H9 (cell line): ENCODE data around the gene MED7. TPM values are rescaled to one million over a fixed set of nuclear protein-coding genes. Genes with fewer than 3 reads are reported as not detected.

ENCODE experiments used
- DNase-seq: peaks from one replicate; pipeline ENCODE4 v3.0.0-alpha.2; 2017
- H2AFZ ChIP-seq: one replicate; pipeline ENCODE4 v1.6.1; 2013; ENCODE audit warnings: mild to moderate bottlenecking, low read length, control low read depth, moderate library complexity
- H2AK5ac ChIP-seq: 2 replicates; pipeline ENCODE4 v1.6.1; 2013; ENCODE audit warnings: low read length, control low read depth, mixed read lengths; ENCODE audit not compliant: insufficient read length
- H2BK120ac ChIP-seq: one replicate; pipeline ENCODE4 v1.6.1; 2013; ENCODE audit warnings: low read depth, mild to moderate bottlenecking, low read length, control low read depth, inconsistent platforms; ENCODE audit not compliant: poor library complexity, severe bottlenecking
- H2BK12ac ChIP-seq: 2 replicates; pipeline ENCODE4 v1.6.1; 2013; ENCODE audit warnings: low read length, control low read depth, mixed read lengths, low read depth; ENCODE audit not compliant: insufficient read length
- H2BK15ac ChIP-seq: 2 replicates; pipeline ENCODE4 v1.6.1; 2013; ENCODE audit warnings: low read depth, low read length, control low read depth
- H2BK20ac ChIP-seq: one replicate; pipeline ENCODE4 v1.6.1; 2013; ENCODE audit warnings: low read depth, mild to moderate bottlenecking, low read length, control low read depth, inconsistent platforms; ENCODE audit not compliant: poor library complexity, severe bottlenecking
- H2BK5ac ChIP-seq: 2 replicates; pipeline ENCODE4 v1.6.1; 2013; ENCODE audit warnings: low read length, control low read depth, mixed read lengths; ENCODE audit not compliant: insufficient read length
- H3K14ac ChIP-seq: 2 replicates; pipeline ENCODE4 v1.6.1; 2013; ENCODE audit warnings: low read length, control low read depth; ENCODE audit not compliant: insufficient read depth
- H3K18ac ChIP-seq: 2 replicates; pipeline ENCODE4 v1.6.1; 2013; ENCODE audit warnings: low read depth, mild to moderate bottlenecking, mixed read lengths, low read length, control low read depth; ENCODE audit not compliant: insufficient read length
- H3K23ac ChIP-seq: 2 replicates; pipeline ENCODE4 v1.6.1; 2013; ENCODE audit warnings: low read length, control low read depth, mixed read lengths, low read depth; ENCODE audit not compliant: insufficient read length
- H3K23me2 ChIP-seq: 2 replicates; pipeline ENCODE4 v1.6.1; 2013; ENCODE audit warnings: low read depth, mild to moderate bottlenecking, mixed read lengths, low read length, control low read depth; ENCODE audit not compliant: insufficient read length, poor library complexity, severe bottlenecking
- H3K27ac ChIP-seq: 2 replicates; pipeline ENCODE4 v1.5.1; 2013; ENCODE audit warnings: low read length, control low read depth, mixed read lengths, low read depth; ENCODE audit not compliant: insufficient read length
- H3K27me3 ChIP-seq: 2 replicates; pipeline ENCODE4 v1.6.1; 2013; ENCODE audit warnings: low read length, control low read depth, inconsistent platforms; ENCODE audit not compliant: insufficient read depth
- H3K4ac ChIP-seq: 2 replicates; pipeline ENCODE4 v1.6.1; 2013; ENCODE audit warnings: low read depth, mild to moderate bottlenecking, control low read depth, inconsistent platforms, low read length, moderate library complexity
- H3K4me1 ChIP-seq: 2 replicates; pipeline ENCODE4 v1.6.1; 2013; ENCODE audit warnings: low read length, control low read depth, inconsistent platforms; ENCODE audit not compliant: insufficient read depth
- H3K4me2 ChIP-seq: 2 replicates; pipeline ENCODE4 v1.6.1; 2013; ENCODE audit warnings: low read length, control low read depth, mixed read lengths; ENCODE audit not compliant: insufficient read length, insufficient read depth
- H3K56ac ChIP-seq: 2 replicates; pipeline ENCODE4 v1.6.1; 2013; ENCODE audit warnings: low read depth, mild to moderate bottlenecking, mixed read lengths, low read length, control low read depth; ENCODE audit not compliant: insufficient read length
- H3K79me1 ChIP-seq: 2 replicates; pipeline ENCODE4 v1.6.1; 2013; ENCODE audit warnings: low read depth, mild to moderate bottlenecking, moderate library complexity, low read length, control low read depth, inconsistent platforms; ENCODE audit not compliant: insufficient read depth, poor library complexity, severe bottlenecking
- H3K79me2 ChIP-seq: 2 replicates; pipeline ENCODE4 v1.6.1; 2013; ENCODE audit warnings: low read length, control low read depth, inconsistent platforms; ENCODE audit not compliant: insufficient read depth
- H3K9ac ChIP-seq: 2 replicates; pipeline ENCODE4 v1.6.1; 2013; ENCODE audit warnings: low read length, control low read depth, mixed read lengths; ENCODE audit not compliant: insufficient read length; ENCODE audit errors: extremely low read depth
- H3K9me3 ChIP-seq: one replicate; pipeline ENCODE4 v1.6.1; 2013; ENCODE audit warnings: low read depth, low read length, inconsistent platforms; ENCODE audit not compliant: control insufficient read depth
- H3T11ph ChIP-seq: one replicate; pipeline ENCODE4 v1.6.1; 2013; ENCODE audit warnings: mild to moderate bottlenecking, low read length, control low read depth, inconsistent platforms
- H4K20me1 ChIP-seq: one replicate; pipeline ENCODE4 v1.6.1; 2013; ENCODE audit not compliant: control insufficient read depth, insufficient read length, insufficient read depth
- H4K5ac ChIP-seq: 2 replicates; pipeline ENCODE4 v1.6.1; 2013; ENCODE audit warnings: low read depth, mild to moderate bottlenecking, mixed read lengths, low read length, control low read depth; ENCODE audit not compliant: insufficient read length
- H4K8ac ChIP-seq: replicated peaks from 2 replicates; pipeline ENCODE4 v1.6.1; 2013; ENCODE audit warnings: low read length, control low read depth, mixed read lengths, low read depth; ENCODE audit not compliant: insufficient read length
- H4K91ac ChIP-seq: 2 replicates; pipeline ENCODE4 v1.6.1; 2013; ENCODE audit warnings: low read depth, mild to moderate bottlenecking, moderate library complexity, mixed read lengths, low read length, control low read depth; ENCODE audit not compliant: insufficient read length
- H3K27ac Mint-ChIP-seq, 3 experiments: 2 replicates in 2 of 3; 3 replicates in 1 of 3; pipeline ENCODE4 v1.8.0; 2020 to 2021; ENCODE audit warnings: mixed read lengths in 3 of 3, mild to moderate bottlenecking in 1 of 3, moderate library complexity in 1 of 3
- H3K27me3 Mint-ChIP-seq: 2 replicates; pipeline ENCODE4 v1.8.0; 2021; ENCODE audit warnings: low read depth, mild to moderate bottlenecking, moderate library complexity, mixed read lengths
- H3K36me3 Mint-ChIP-seq, 3 experiments: 2 replicates in 2 of 3; 3 replicates in 1 of 3; pipeline ENCODE4 v1.8.0; 2020 to 2021; ENCODE audit warnings: low read depth in 3 of 3, mixed read lengths in 3 of 3; ENCODE audit not compliant: insufficient read depth in 1 of 3
- H3K4me1 Mint-ChIP-seq, 2 experiments: 2 replicates each; pipeline ENCODE4 v1.8.0; 2020; ENCODE audit warnings: mixed read lengths in 2 of 2
- H3K4me3 Mint-ChIP-seq, 2 experiments: 2 replicates in 1 of 2; 3 replicates in 1 of 2; pipeline ENCODE4 v1.8.0; 2020 to 2021; ENCODE audit warnings: mild to moderate bottlenecking in 2 of 2, mixed read lengths in 2 of 2, moderate library complexity in 1 of 2
- H3K9me3 Mint-ChIP-seq, 2 experiments: 2 replicates in 1 of 2; 3 replicates in 1 of 2; pipeline ENCODE4 v1.8.0; 2020; ENCODE audit warnings: mild to moderate bottlenecking in 2 of 2, mixed read lengths in 2 of 2, moderate library complexity in 1 of 2
- WGBS: extraction: QIAGEN DNeasy Blood & Tissue Kit; methylation state at CpG from one replicate; pipeline ENCODE4 v1.1.7; 2013; ENCODE audit warnings: missing lambda C conversion rate, low lambda C conversion rate, mixed read lengths; ENCODE audit not compliant: insufficient read length; ENCODE audit errors: extremely low coverage; 5-methylcytosine and 5-hydroxymethylcytosine counted together
- total RNA-seq: library from RNA; stranded (reverse); gene quantifications from 2 replicates; pipeline ENCODE4 v1.2.1, GENCODE V29; 2021
- TF ChIP-seq, protein P1 (sequence below): fragments of 200-600 bp; sonication (generic); conservative IDR thresholded peaks from 3 replicates; pipeline ENCODE4 v1.8.0; 2021; ENCODE audit warnings: antibody characterized with exemption, mild to moderate bottlenecking

Gene MED7
- total RNA-seq, 1 experiment from 2014 or later, result 10.7 TPM

DNA sequence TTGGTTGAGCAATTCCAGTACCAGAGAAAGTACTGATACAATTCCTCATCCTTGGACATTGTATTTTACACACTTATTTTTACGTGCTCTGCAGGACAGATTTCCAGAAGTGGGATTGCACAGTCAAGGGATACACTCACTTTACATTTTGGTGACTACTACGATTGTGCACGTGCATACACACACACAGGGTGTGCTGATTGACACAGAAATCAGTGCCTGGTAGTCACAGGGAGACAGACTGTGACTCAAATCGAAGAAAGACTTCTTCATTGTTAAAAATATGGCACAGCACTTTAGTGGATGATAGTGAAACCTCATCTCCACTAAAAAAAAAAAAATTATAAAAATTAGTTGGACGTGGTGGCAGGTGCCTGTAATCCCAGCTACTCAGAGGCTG lies 21.9 kb upstream of the MED7 start:
- Histone ChIP-seq H2AFZ (no peak overlapping the region), H4K20me1 (no peaks in the 10 kb centered on the region), H3K4me1 (no peaks in the 10 kb centered on the region), H4K91ac (no peak overlapping the region), H3K27ac (no peak overlapping the region), H3K79me2 (no peaks in the 10 kb centered on the region), H3K23me2 (no peaks in the 10 kb centered on the region), H2BK120ac (no peak overlapping the region), H2BK20ac (no peak overlapping the region), H3K79me1 (no peaks in the 10 kb centered on the region), H4K8ac (no peak overlapping the region), H2BK15ac (no peak overlapping the region), H3K18ac (no peak overlapping the region), H3K4me2 (no peak overlapping the region), H3K4ac (no peak overlapping the region), H3K56ac (no peak overlapping the region), H3K9me3 (no peaks in the 10 kb centered on the region), H3K9ac (no peak overlapping the region), H3K14ac (no peak overlapping the region), H4K5ac (no peak overlapping the region), H2AK5ac (no peak overlapping the region), H3T11ph (no peak overlapping the region), H2BK5ac (no peak overlapping the region), H3K23ac (no peak overlapping the region), H2BK12ac (no peak overlapping the region), H3K27me3 (no peaks in the 10 kb centered on the region)
- Mint-ChIP-seq H3K27me3 (no peaks in the 10 kb centered on the region; the same call in none of the 2 replicates), H3K9me3 (no peaks in the 10 kb centered on the region; a peak in 3 of 5 replicates), H3K4me3 (no peak overlapping the region), H3K4me1 (peaks cover 10 to 13% of the 10 kb centered on the region in 2 experiments), H3K36me3 (no peaks in the 10 kb centered on the region), H3K27ac (no peak overlapping the region)
- DNase-seq, result no peak
- WGBS, result no CpG with 5 or more reads among the region's 5 CpGs
- TF ChIP-seq, protein P1, sequence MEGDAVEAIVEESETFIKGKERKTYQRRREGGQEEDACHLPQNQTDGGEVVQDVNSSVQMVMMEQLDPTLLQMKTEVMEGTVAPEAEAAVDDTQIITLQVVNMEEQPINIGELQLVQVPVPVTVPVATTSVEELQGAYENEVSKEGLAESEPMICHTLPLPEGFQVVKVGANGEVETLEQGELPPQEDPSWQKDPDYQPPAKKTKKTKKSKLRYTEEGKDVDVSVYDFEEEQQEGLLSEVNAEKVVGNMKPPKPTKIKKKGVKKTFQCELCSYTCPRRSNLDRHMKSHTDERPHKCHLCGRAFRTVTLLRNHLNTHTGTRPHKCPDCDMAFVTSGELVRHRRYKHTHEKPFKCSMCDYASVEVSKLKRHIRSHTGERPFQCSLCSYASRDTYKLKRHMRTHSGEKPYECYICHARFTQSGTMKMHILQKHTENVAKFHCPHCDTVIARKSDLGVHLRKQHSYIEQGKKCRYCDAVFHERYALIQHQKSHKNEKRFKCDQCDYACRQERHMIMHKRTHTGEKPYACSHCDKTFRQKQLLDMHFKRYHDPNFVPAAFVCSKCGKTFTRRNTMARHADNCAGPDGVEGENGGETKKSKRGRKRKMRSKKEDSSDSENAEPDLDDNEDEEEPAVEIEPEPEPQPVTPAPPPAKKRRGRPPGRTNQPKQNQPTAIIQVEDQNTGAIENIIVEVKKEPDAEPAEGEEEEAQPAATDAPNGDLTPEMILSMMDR, result no peak
